CD4-positive, alpha-beta T cell treated with Interleukin-10 for 1 hour (primary cell): ENCODE data around the gene CYB5B.
"Not testable (repeated sequence)": the region's sequence is repeated elsewhere in the genome, so short reads cannot be mapped to it uniquely, and the experiment has no call there.

Source experiments
- DNase-seq: peaks from one replicate; pipeline ENCODE4 v3.0.0-alpha.2; 2020

The CYB5B gene

GRCh38 chr16:69410219-69410990 is 14.0 kb upstream of the CYB5B start:
- DNase-seq: no peak

- DNase-seq: no peak
Measured at GRCh38 chr16:69411064-69411985, 13.1 kb upstream of the CYB5B start.

GRCh38 chr16:69412287-69412686 is 12.1 kb upstream of the CYB5B start:
- no peak for DNase-seq

- no peak for DNase-seq
Measured at GRCh38 chr16:69413045-69413664, 11.3 kb upstream of the CYB5B start.

GRCh38 chr16:69417520-69418199 is 6.8 kb upstream of the CYB5B start:
- no peak for DNase-seq

- DNase-seq: no peak
Measured at GRCh38 chr16:69419956-69420355, 4.5 kb upstream of the CYB5B start.

GRCh38 chr16:69423189-69423588 is 1.2 kb upstream of the CYB5B start:
- no peak for DNase-seq

- DNase-seq: no peak
Measured at GRCh38 chr16:69424935-69425784, 741 bp downstream of the CYB5B start.

- DNase-seq: no peak
Measured at GRCh38 chr16:69428652-69429051, 4.2 kb downstream of the CYB5B start.

GRCh38 chr16:69429058-69429640 is 4.7 kb downstream of the CYB5B start:
- DNase-seq: not testable (repeated sequence)

GRCh38 chr16:69431948-69432468 is 7.6 kb downstream of the CYB5B start:
- DNase-seq: no peak

GRCh38 chr16:69434066-69434465 is 9.6 kb downstream of the CYB5B start:
- DNase-seq: no peak

GRCh38 chr16:69435977-69436820 is 11.8 kb downstream of the CYB5B start:
- DNase-seq: no peak

- DNase-seq: no peak
Measured at GRCh38 chr16:69436896-69437295, 12.5 kb downstream of the CYB5B start.

- no peak for DNase-seq
Measured at GRCh38 chr16:69438465-69438864, 14.0 kb downstream of the CYB5B start.

GRCh38 chr16:69440250-69440649 is 15.8 kb downstream of the CYB5B start:
- DNase-seq: no peak

GRCh38 chr16:69441030-69441429 is 16.6 kb downstream of the CYB5B start:
- not testable (repeated sequence) for DNase-seq

- peak; percentile 57 for DNase-seq
Measured at GRCh38 chr16:69443927-69444631, 19.7 kb downstream of the CYB5B start.

GRCh38 chr16:69444873-69445517 is 20.6 kb downstream of the CYB5B start:
- DNase-seq: no peak
